Lower lobe of right lung (tissue), 2 donors: ENCODE measurements around the gene XRCC1. TPM values are rescaled to one million over a fixed set of nuclear protein-coding genes. Genes with fewer than 3 reads are reported as not detected.

Experiments used
- ATAC-seq, 2 donors: fragments of 200-7000 bp; cut with Tn5 transposase; one replicate each; pipeline ENCODE4 v1.9.1; 2020 to 2022; ENCODE audit warnings: mild to moderate bottlenecking in 2 of 2, moderate library complexity in 2 of 2
- DNase-seq: peaks from one replicate; pipeline ENCODE4 v3.0.0-alpha.2; 2020
- H3K27ac ChIP-seq: fragments of 200-600 bp; one replicate; pipeline ENCODE4 v1.8.0; 2022
- H3K27me3 ChIP-seq: fragments of 200-600 bp; one replicate; pipeline ENCODE4 v1.8.0; 2022; ENCODE audit warnings: low read depth
- H3K36me3 ChIP-seq: fragments of 200-600 bp; one replicate; pipeline ENCODE4 v1.8.0; 2022; ENCODE audit warnings: mild to moderate bottlenecking
- H3K4me1 ChIP-seq: fragments of 200-600 bp; one replicate; pipeline ENCODE4 v1.8.0; 2022
- H3K4me3 ChIP-seq: fragments of 200-600 bp; one replicate; pipeline ENCODE4 v1.8.0; 2022; ENCODE audit warnings: mild to moderate bottlenecking
- H3K9me3 ChIP-seq: fragments of 200-600 bp; one replicate; pipeline ENCODE4 v1.8.0; 2022
- intact Hi-C: fragments of 100-400 bp; cut with DNase I; formaldehyde crosslinking; loops from one replicate; pipeline ENCODE4 v1.11.0; 2022
- total RNA-seq: library from RNA; stranded (reverse); fragmentation: NEBNext Ultra II Directional; extraction: Animal tissue kit (Norgen Biotek cat#: 25700); gene quantifications from one replicate; pipeline ENCODE4 v1.2.1, GENCODE V29; 2021
- TF ChIP-seq, protein P1 (sequence below): fragments of 200-600 bp; IDR thresholded peaks from one replicate; pipeline ENCODE4 v1.8.0; 2022; ENCODE audit warnings: antibody characterized with exemption, mild to moderate bottlenecking
- donor health status: DM: no; HTN: yes; CAD: no; lungs with severe emphysema.

XRCC1 gene
- total RNA-seq, 1 donor from 2014 or later, result 26.9 TPM

DNA sequence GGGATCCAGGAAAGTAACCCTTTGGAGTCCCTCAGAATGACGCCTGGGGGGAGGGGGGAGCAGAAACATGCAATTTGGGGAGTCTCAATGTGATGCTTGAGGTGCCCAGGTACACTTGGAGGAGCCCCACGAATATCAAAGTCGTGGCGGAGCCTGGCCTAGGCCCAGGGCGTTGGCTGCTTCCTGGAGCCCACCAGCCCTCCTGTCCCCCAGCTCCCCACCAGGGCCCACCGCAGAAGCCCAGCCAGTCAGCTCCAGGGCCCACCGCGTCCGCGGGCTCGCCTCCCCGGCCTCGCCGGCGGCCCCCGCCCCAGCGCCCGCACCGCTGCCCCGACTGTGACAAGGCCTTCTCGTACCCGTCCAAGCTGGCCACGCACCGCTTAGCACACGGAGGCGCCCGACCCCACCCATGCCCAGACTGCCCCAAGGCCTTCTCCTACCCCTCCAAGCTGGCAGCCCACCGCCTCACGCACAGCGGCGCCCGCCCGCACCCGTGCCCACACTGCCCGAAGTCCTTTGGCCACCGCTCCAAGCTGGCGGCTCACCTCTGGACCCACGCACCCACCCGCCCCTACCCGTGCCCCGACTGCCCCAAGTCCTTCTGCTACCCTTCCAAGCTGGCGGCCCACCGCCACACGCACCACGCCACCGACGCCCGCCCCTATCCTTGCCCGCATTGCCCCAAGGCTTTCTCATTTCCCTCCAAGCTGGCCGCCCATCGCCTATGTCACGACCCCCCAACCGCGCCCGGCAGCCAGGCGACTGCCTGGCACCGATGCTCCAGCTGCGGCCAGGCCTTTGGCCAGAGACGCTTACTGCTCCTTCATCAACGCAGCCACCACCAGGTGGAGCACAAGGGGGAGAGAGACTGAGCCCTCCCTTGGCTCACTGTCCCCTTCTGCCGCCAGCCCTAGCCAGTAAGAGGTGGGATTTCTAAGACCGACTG, 40.2 kb downstream of the XRCC1 start:
- peak overlapping the region; percentile 89 for H3K27ac ChIP-seq
- TF ChIP-seq, protein P1, sequence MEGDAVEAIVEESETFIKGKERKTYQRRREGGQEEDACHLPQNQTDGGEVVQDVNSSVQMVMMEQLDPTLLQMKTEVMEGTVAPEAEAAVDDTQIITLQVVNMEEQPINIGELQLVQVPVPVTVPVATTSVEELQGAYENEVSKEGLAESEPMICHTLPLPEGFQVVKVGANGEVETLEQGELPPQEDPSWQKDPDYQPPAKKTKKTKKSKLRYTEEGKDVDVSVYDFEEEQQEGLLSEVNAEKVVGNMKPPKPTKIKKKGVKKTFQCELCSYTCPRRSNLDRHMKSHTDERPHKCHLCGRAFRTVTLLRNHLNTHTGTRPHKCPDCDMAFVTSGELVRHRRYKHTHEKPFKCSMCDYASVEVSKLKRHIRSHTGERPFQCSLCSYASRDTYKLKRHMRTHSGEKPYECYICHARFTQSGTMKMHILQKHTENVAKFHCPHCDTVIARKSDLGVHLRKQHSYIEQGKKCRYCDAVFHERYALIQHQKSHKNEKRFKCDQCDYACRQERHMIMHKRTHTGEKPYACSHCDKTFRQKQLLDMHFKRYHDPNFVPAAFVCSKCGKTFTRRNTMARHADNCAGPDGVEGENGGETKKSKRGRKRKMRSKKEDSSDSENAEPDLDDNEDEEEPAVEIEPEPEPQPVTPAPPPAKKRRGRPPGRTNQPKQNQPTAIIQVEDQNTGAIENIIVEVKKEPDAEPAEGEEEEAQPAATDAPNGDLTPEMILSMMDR, result peak; percentile 48
- ATAC-seq (no peak), DNase-seq (peak; percentile 63)
- H3K27me3 ChIP-seq, result no peaks in the 10 kb centered on the region
- H3K4me3 ChIP-seq, result no peak overlapping the region
- peaks cover 16% of the 10 kb centered on the region for H3K4me1 ChIP-seq
- H3K36me3 ChIP-seq, result peaks cover 17% of the 10 kb centered on the region
- no peaks in the 10 kb centered on the region for H3K9me3 ChIP-seq
- intact Hi-C loops, result no loop called here

DNA sequence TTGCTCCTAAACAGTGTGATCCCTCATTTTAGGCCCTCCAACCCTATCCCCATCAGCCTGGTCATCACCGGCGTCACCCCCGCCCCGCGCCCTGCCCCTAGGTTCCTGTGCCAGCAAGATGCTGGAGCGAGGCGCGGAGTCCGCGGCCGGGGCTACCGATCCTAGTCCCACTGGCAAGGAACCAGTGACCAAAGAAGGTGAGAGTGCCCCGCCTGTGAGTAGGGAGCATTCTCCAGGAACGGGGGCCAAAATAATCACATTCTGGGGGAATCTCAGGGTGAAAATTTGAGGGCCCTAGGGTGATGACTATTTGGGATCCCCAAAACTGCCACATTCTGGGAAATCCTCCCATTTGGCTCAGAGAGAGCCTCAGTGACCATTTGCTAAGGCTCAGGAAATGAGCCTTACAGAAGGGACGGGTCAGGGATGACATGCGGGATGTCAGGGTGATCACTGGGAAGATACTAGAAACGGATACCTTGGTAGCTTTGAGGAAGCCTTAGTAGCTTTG, 41.0 kb downstream of the XRCC1 start:
- H3K27ac ChIP-seq, result peak overlapping the region; percentile 89

DNA sequence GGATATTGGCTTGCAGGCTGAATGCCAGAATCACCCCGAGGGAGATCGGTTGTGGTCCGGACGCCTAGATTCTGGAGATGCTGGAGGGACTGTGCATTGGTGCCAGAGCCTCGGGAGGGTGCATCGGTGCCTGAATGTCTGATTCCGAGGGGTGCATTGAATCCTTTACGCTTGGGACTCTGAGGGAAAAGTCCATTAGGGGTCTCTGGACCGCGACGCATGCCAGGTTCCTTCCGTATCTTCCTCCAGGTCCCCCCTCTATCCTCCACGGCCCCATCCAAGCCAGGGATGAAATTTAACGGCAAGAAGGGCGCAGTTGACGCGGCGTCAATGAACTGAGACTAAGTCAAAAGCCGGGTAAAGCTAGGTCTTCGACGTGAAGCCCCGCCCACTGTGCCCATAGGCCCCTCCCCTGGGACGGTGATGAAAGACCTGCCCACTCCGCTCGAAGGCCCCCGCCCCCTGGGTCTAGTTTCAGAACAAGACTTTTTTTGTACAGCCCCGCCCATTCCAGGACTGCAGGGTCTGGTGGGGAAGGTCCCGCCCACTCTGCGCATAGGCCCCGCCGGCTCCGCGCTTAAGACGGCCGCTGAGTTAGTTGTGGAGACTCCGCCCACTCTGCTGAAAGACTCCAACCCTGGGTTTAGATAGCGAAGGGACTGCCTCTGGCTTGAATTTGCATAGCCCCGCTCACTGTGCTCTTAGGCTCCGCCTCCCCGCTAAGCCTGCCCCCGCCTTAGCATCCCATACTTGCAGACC, 41.6 kb downstream of the XRCC1 start:
- intact Hi-C loops, result no loop called here
- TF ChIP-seq, protein P1, result no peak
- H3K36me3 ChIP-seq, result peaks cover 13% of the 10 kb centered on the region
- peak overlapping the region; percentile 89 for H3K27ac ChIP-seq
- peak overlapping the region; percentile 71 for H3K4me3 ChIP-seq
- no peaks in the 10 kb centered on the region for H3K27me3 ChIP-seq
- peak; percentile 94 for ATAC-seq
- H3K4me1 ChIP-seq, result peaks cover 16% of the 10 kb centered on the region
- H3K9me3 ChIP-seq, result no peaks in the 10 kb centered on the region
- DNase-seq, result peak; percentile 99

More for the DNA sequence above, 41.0 kb downstream of the XRCC1 start:
- peaks cover 16% of the 10 kb centered on the region for H3K4me1 ChIP-seq
- H3K36me3 ChIP-seq, result peaks cover 15% of the 10 kb centered on the region
- H3K4me3 ChIP-seq, result peak overlapping the region; percentile 71
- H3K27me3 ChIP-seq, result no peaks in the 10 kb centered on the region
- intact Hi-C loops, result no loop called here
- H3K9me3 ChIP-seq, result no peaks in the 10 kb centered on the region
- TF ChIP-seq, protein P1, result no peak
- DNase-seq (no peak), ATAC-seq (no peak)

DNA sequence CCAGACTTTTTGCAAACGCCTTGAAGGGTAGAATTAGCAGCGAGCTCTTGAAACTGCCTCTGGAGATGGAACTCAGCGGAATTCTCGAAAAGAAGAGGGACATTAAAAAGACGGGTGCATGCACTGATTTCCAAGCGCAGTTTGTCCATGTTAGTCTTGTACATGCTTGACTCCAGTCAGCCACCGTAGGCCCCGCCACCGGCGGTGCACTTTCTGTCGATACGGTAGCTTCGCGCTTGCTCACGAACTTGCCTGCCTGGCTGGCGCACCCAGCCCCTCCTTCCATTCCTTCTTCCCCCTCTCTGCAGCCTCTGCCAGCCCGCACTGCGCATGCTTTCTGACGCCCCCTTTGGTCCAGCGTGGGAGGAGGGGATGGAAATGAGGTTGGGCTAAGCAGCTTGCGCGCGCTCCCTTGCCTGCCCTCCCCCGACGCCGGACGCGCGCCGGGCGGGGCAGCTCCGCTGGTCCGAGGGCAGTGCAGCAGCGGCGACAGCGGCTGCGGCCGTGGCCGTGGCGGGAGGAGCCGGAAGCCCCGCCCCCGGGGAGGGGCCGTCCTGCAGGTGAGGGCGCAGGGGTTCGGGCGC, 42.3 kb downstream of the XRCC1 start, which contains the start of gene ZNF575:
Gene ZNF575, plus strand, starts transcription at position 227 of the 584 bp plus-strand sequence. CDS start 1,235 bp downstream, outside the sequence.
- ATAC-seq (peak; percentile 86 to 87), DNase-seq (peak; percentile 92)
- TF ChIP-seq, protein P1, result peak; percentile 10
- H3K4me1 ChIP-seq, result peaks cover 16% of the 10 kb centered on the region
- H3K9me3 ChIP-seq, result no peaks in the 10 kb centered on the region
- intact Hi-C loops, result no loop called here
- no peaks in the 10 kb centered on the region for H3K27me3 ChIP-seq
- peak within 1 kb of the TSS; percentile 89 for H3K27ac ChIP-seq
- H3K4me3 ChIP-seq, result peak within 1 kb of the TSS; percentile 71
- peaks cover 6% of the 10 kb centered on the region for H3K36me3 ChIP-seq

DNA sequence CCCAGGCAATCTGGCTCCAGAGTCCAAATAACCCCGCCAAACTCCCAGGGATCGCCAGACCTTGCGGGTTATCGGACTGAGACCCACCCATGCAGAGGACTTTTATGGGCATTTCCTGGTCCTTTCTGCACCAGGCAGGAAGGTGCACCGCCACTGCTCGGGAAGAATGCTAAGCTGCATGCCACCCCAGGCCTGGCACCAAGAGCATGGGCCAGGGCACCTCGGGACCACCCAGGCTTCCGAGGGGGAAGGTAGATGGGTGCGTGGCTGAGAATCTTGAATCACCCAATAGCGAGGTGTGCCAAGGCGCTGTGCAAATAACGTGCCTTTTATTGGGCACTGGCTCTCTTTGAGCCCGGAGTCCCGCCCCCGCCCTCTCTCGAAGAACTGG, 42.8 kb downstream of the XRCC1 start:
- H3K9me3 ChIP-seq, result no peaks in the 10 kb centered on the region
- ATAC-seq (peak in 1 of 2 donors; percentile 8), DNase-seq (peak; percentile 76)
- H3K4me1 ChIP-seq, result peaks cover 20% of the 10 kb centered on the region
- H3K4me3 ChIP-seq, result peak overlapping the region; percentile 71
- intact Hi-C loops, result no loop called here
- H3K27ac ChIP-seq, result peak overlapping the region; percentile 89
- H3K36me3 ChIP-seq, result peaks cover 1% of the 10 kb centered on the region
- TF ChIP-seq, protein P1, result no peak
- no peaks in the 10 kb centered on the region for H3K27me3 ChIP-seq
